Endothelial cell of umbilical vein (primary cell): ENCODE results near the gene CELA1. TPM values are rescaled to one million over a fixed set of nuclear protein-coding genes. Genes with fewer than 3 reads are reported as not detected.

Experiments
- BruUV-seq: library from RNA; stranded (reverse); fragments of 400-500 nt; replicated peaks from 2 replicates; lab custom pipeline; 2021; lab: Mats Ljungman, UMichigan
- CTCF ChIA-PET: fragments of 300-600, 350-600 bp; sonication (Branson Sonifier 250); formaldehyde crosslinking; loops from one replicate; lab custom pipeline; 2021; ENCODE audit warnings: antibody characterized with exemption, inconsistent platforms; lab: Charles Lee
- POLR2A ChIA-PET: fragments of 300-600, 350-600 bp; sonication (Branson Sonifier 250); formaldehyde crosslinking; loops from one replicate; lab custom pipeline; 2021; ENCODE audit warnings: antibody characterized with exemption, inconsistent platforms; lab: Charles Lee
- DNase-seq: peaks from one replicate; pipeline ENCODE4 v3.0.0-alpha.2; 2011; ENCODE audit warnings: low read depth, low spot score
- FAIRE-seq: peaks from 2 replicates; lab custom pipeline; 2011; peaks lifted over from hg19 to GRCh38; lab: Jason Lieb, UNC
- H2AFZ ChIP-seq: 2 replicates; pipeline ENCODE4 v1.6.0; 2012; ENCODE audit warnings: low read depth, low read length, control low read depth, inconsistent platforms
- H3K27ac ChIP-seq: 2 replicates; pipeline ENCODE4 v1.5.1; 2011; ENCODE audit warnings: low read depth, mild to moderate bottlenecking, control low read depth, low read length, moderate library complexity; ENCODE audit not compliant: insufficient read depth
- H3K27me3 ChIP-seq, 2 experiments: 2 replicates each; pipeline versions ENCODE4 v1.6.0 to v1.6.1; 2011; ENCODE audit warnings: low read length in 2 of 2, mixed read lengths in 1 of 2; ENCODE audit not compliant: control insufficient read depth in 2 of 2, insufficient read depth in 2 of 2
- H3K36me3 ChIP-seq, 2 experiments: 2 replicates in 1 of 2; 3 replicates in 1 of 2; pipeline ENCODE4 v1.5.1; 2011; ENCODE audit warnings: low read length in 2 of 2, mild to moderate bottlenecking in 1 of 2, moderate library complexity in 1 of 2; ENCODE audit not compliant: control insufficient read depth in 2 of 2, insufficient read depth in 2 of 2; ENCODE audit errors: extremely low read depth in 1 of 2
- H3K4me1 ChIP-seq: 3 replicates; pipeline ENCODE4 v1.5.1; 2011; ENCODE audit warnings: mild to moderate bottlenecking, low read length; ENCODE audit not compliant: control insufficient read depth, insufficient read depth; ENCODE audit errors: extremely low read depth
- H3K4me2 ChIP-seq: 2 replicates; pipeline ENCODE4 v1.6.1; 2011; ENCODE audit warnings: low read length, control low read depth, mixed read lengths; ENCODE audit not compliant: insufficient read depth
- H3K4me3 ChIP-seq, 3 experiments: fragments of 200-600 bp in 1 of 3; sonication (generic), shearing (Covaris generic) in 1 of 3; replicated peaks in 1 of 3; 2 replicates each; pipeline ENCODE4 v1.5.1; 2011 to 2016; ENCODE audit warnings: control low read depth in 3 of 3, low read length in 3 of 3, mild to moderate bottlenecking in 2 of 3, inconsistent platforms in 1 of 3, low read depth in 1 of 3, moderate library complexity in 1 of 3; ENCODE audit not compliant: insufficient read depth in 1 of 3
- H3K79me2 ChIP-seq: 2 replicates; pipeline ENCODE4 v1.6.0; 2012; ENCODE audit warnings: low read length, inconsistent platforms; ENCODE audit not compliant: control insufficient read depth, insufficient read depth
- H3K9ac ChIP-seq: replicated peaks from 2 replicates; pipeline ENCODE3; 2011; ENCODE audit warnings: low read length, control low read depth; ENCODE audit not compliant: insufficient read depth; ENCODE audit errors: extremely low read depth
- H3K9me1 ChIP-seq: replicated peaks from 3 replicates; pipeline ENCODE4 v1.6.0; 2011; ENCODE audit warnings: mild to moderate bottlenecking, low read length; ENCODE audit not compliant: control insufficient read depth, insufficient read depth; ENCODE audit errors: extremely low read depth
- H3K9me3 ChIP-seq: replicated peaks from 2 replicates; pipeline ENCODE4 v1.5.1; 2012; ENCODE audit warnings: low read length, inconsistent platforms; ENCODE audit not compliant: control insufficient read depth, insufficient read depth
- H4K20me1 ChIP-seq: replicated peaks from 2 replicates; pipeline ENCODE3; 2011; ENCODE audit warnings: mild to moderate bottlenecking, low read length; ENCODE audit not compliant: control insufficient read depth, insufficient read depth; ENCODE audit errors: extremely low read depth
- EZH2 ChIP-seq: IDR thresholded peaks from 2 replicates; pipeline ENCODE4 v1.6.1; 2012; ENCODE audit warnings: borderline replicate concordance, low read depth, mild to moderate bottlenecking, moderate library complexity, low read length, inconsistent platforms; ENCODE audit not compliant: severe bottlenecking
- FOS ChIP-seq: IDR thresholded peaks from 2 replicates; pipeline ENCODE4 v1.6.1; 2011; ENCODE audit warnings: mild to moderate bottlenecking, low read length, moderate library complexity, borderline replicate concordance; ENCODE audit not compliant: insufficient read depth
- GATA2 ChIP-seq: IDR thresholded peaks from 2 replicates; pipeline ENCODE4 v1.7.0; 2011; ENCODE audit warnings: low read depth, mild to moderate bottlenecking, moderate library complexity, mixed read lengths, low read length; ENCODE audit not compliant: insufficient read length, insufficient read depth
- JUN ChIP-seq: IDR thresholded peaks from 2 replicates; pipeline ENCODE4 v1.6.1; 2011; ENCODE audit warnings: borderline replicate concordance, low read depth; ENCODE audit not compliant: insufficient read length, insufficient read depth
- MYC ChIP-seq: IDR thresholded peaks from one replicate; pipeline ENCODE4 v1.6.1; 2011; ENCODE audit warnings: mild to moderate bottlenecking, low read depth, low read length
- POLR2A ChIP-seq: IDR thresholded peaks from 2 replicates; pipeline ENCODE4 v1.6.1; 2012; ENCODE audit warnings: low read depth, mild to moderate bottlenecking, control low read depth, low read length
- POLR2AphosphoS5 ChIP-seq: IDR thresholded peaks from 2 replicates; pipeline ENCODE4 v1.6.1; 2012; ENCODE audit warnings: low read depth, mild to moderate bottlenecking, control low read depth, low read length, moderate library complexity; ENCODE audit not compliant: insufficient read depth
- dilution Hi-C: fragments of 300-500 bp; cut with MboI; formaldehyde crosslinking; loops from one replicate; pipeline ENCODE4 v1.15.0; 2019; ENCODE audit warnings: low sequenced_read_pairs; ENCODE audit not compliant: extremely low pct_ligation_motif_present
- intact Hi-C: fragments of 100-400 bp; cut with micrococcal nuclease; formaldehyde crosslinking; loops from one replicate; pipeline ENCODE4 v1.10.0; 2022
- polyA plus RNA-seq, 4 experiments: library from polyadenylated mRNA; depleted of rRNA in 3 of 4; stranded (reverse) in 3 of 4; unstranded in 1 of 4; fragments of >200 nt; gene quantifications; 2 replicates each; pipeline versions ENCODE4 v1.2.1 to v1.2.3, GENCODE V29; 2011 to 2012; ENCODE audit warnings: missing spikeins in 1 of 4
- total RNA-seq: library from RNA; stranded (reverse); gene quantifications from 2 replicates; pipeline ENCODE4 v1.2.3, GENCODE V29; 2021
- TF ChIP-seq, protein P1 (sequence below): IDR thresholded peaks from 2 replicates; pipeline ENCODE4 v1.6.1; 2011; ENCODE audit not compliant: insufficient read depth, insufficient read length
- TF ChIP-seq, protein P2 (sequence below), 2 donors: IDR thresholded peaks; 1 replicate in 1 of 2; 2 replicates in 1 of 2; pipeline ENCODE4 v1.5.1; 2011; ENCODE audit warnings: low read length in 2 of 2, mild to moderate bottlenecking in 2 of 2, moderate library complexity in 2 of 2, control low read depth in 1 of 2, inconsistent platforms in 1 of 2, low read depth in 1 of 2; ENCODE audit not compliant: insufficient read depth in 1 of 2; ENCODE audit errors: extremely low read depth in 1 of 2

The CELA1 gene
- total and polyA plus RNA-seq, 2 donors (not counting 3 experiments of a cell fraction or from before 2014, with no cell fraction given): not detected

DNA sequence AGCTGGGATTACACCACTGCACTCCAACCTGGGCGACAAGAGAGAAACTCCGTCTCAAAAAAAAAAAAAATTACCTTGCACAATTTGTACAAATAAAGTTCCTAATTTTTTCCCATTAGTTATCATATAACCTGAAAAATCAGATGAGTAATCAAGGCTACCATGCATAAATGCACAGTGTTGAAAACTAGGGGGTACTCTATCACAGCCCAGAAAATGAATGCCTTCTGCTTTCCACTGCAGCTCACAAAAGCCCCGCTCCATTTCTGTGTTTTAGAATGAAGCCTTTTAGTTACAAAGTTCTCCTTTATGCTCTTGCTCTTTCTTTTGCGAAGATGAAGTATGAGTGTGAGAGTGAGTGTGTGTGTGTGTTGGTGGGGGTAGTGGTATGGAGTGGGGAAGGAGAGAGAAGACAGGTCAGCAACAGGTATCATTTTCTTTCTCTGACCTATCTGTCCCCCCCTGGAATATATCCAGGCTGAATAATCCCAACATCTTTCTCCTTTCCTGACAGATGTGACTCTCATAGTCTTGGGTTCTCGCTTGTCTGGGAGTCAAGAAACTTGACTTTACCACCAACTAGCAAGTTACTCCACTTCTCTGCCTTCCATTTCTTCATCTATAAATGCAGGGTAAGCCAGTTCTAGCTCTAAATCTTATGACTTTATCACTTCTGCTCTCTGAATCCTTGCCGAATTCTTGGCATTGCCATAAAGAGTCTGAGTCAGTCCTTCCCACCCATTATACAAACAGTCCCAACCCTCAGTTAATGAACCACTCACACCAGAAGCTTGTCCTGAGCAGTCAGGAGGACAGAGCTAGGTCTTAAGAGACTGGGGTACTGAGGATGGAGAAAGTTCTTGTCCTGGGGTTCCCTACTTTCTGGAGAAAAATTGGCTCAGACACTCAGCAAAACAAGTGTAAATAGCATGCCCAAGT lies 38.6 kb downstream of the CELA1 start:
- no peaks in the 10 kb centered on the region for H4K20me1 ChIP-seq
- H3K9me1 ChIP-seq: no peaks in the 10 kb centered on the region
- no peaks in the 10 kb centered on the region for H3K4me1 ChIP-seq
- FAIRE-seq: peak; percentile 59
- no peaks in the 10 kb centered on the region for H3K27me3 ChIP-seq
- H3K9me3 ChIP-seq: no peaks in the 10 kb centered on the region
- H3K9ac ChIP-seq: no peak overlapping the region
- H3K4me3 ChIP-seq: no peak overlapping the region
- peak; percentile 37 for DNase-seq
- H3K27ac ChIP-seq: no peak overlapping the region
- H3K79me2 ChIP-seq: no peaks in the 10 kb centered on the region
- no peak overlapping the region for H3K4me2 ChIP-seq
- no peaks in the 10 kb centered on the region for H3K36me3 ChIP-seq
- no TSS peak for BruUV-seq
- CTCF ChIA-PET: interaction anchor here (0.6 to 1.4 kb wide), 3 partner anchors 33 to 276 kb away, joined by 3 to 4 read pairs (median 3); no protein-coding TSS in a partner anchor
- peak; percentile 41 for TF ChIP-seq FOS
- TF ChIP-seq, protein P1, sequence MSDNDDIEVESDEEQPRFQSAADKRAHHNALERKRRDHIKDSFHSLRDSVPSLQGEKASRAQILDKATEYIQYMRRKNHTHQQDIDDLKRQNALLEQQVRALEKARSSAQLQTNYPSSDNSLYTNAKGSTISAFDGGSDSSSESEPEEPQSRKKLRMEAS: no peak
- dilution Hi-C loops (no loop called here), intact Hi-C loops (no loop called here)
- POLR2A ChIA-PET: no interaction called here
- H2AFZ ChIP-seq: peak overlapping the region; percentile 54

DNA sequence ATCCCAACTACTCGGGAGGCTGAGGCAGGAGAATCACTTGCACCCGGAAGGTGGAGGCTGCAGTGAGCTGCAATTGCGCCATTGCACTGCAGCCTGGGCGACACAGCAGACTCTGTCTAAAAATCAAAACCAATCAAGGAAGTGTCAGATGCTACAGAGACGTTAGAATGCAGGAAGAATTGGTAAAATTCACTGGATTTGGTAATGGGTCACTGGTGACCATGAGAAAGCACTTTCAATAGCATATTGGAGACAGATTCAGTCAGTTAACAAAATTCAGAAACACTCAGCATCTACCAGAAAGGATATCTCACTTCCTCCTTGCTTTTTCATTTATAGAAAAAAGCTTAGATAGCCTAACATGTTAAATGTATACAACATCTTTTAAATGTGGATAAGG lies 40.0 kb downstream of the CELA1 start:
- DNase-seq (no peak), FAIRE-seq (no peak)
- Histone ChIP-seq H3K9ac (no peak overlapping the region), H3K9me1 (no peaks in the 10 kb centered on the region), H3K79me2 (no peaks in the 10 kb centered on the region), H4K20me1 (no peaks in the 10 kb centered on the region), H2AFZ (no peak overlapping the region), H3K36me3 (no peaks in the 10 kb centered on the region), H3K27ac (no peak overlapping the region), H3K4me3 (no peak overlapping the region), H3K4me1 (no peaks in the 10 kb centered on the region), H3K27me3 (peaks cover 0 to 4% of the 10 kb centered on the region in 2 experiments), H3K4me2 (no peak overlapping the region), H3K9me3 (no peaks in the 10 kb centered on the region)
- POLR2A ChIA-PET: no interaction called here
- dilution Hi-C loops (no loop called here), intact Hi-C loops (no loop called here)
- no peak for TF ChIP-seq POLR2AphosphoS5
- TF ChIP-seq JUN: no peak
- TF ChIP-seq GATA2: no peak
- no peak for TF ChIP-seq MYC
- no peak for TF ChIP-seq EZH2
- TF ChIP-seq, protein P2, sequence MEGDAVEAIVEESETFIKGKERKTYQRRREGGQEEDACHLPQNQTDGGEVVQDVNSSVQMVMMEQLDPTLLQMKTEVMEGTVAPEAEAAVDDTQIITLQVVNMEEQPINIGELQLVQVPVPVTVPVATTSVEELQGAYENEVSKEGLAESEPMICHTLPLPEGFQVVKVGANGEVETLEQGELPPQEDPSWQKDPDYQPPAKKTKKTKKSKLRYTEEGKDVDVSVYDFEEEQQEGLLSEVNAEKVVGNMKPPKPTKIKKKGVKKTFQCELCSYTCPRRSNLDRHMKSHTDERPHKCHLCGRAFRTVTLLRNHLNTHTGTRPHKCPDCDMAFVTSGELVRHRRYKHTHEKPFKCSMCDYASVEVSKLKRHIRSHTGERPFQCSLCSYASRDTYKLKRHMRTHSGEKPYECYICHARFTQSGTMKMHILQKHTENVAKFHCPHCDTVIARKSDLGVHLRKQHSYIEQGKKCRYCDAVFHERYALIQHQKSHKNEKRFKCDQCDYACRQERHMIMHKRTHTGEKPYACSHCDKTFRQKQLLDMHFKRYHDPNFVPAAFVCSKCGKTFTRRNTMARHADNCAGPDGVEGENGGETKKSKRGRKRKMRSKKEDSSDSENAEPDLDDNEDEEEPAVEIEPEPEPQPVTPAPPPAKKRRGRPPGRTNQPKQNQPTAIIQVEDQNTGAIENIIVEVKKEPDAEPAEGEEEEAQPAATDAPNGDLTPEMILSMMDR (IDR thresholded peaks at IDR 0.05; ENCODE audit: extremely low read depth in 1 of 2, insufficient read depth in 1 of 2, low read depth in 1 of 2, low read length in 2 of 2): no peak
- TF ChIP-seq, protein P1: no peak
- TF ChIP-seq FOS: no peak
- TF ChIP-seq POLR2A: no peak
- no TSS peak for BruUV-seq
- CTCF ChIA-PET: interaction anchor here (0.6 kb wide), 1 partner anchor 20 kb away, joined by 3 read pairs; no protein-coding TSS in a partner anchor
